GM18502 (cell line): ENCODE data around the gene ST6GALNAC2.
"Not testable (repeated sequence)": the region's sequence is repeated elsewhere in the genome, so short reads cannot be mapped to it uniquely, and the experiment has no call there.

Source experiments
- ATAC-seq: cut with Tn5 transposase; IDR thresholded peaks from one replicate; pipeline ENCODE4 v1.9.1; 2021; ENCODE audit warnings: mild to moderate bottlenecking; ENCODE audit not compliant: unreplicated experiment, poor library complexity

The ST6GALNAC2 gene

GRCh38 chr17:76585649-76586593 is at the start of gene ST6GALNAC2:
TSS of gene ST6GALNAC2 (minus strand) at chr17:76585860. CDS start at chr17:76585808, 52 bp downstream.
- ATAC-seq, result no peak

GRCh38 chr17:76635039-76635438 is 49.4 kb upstream of the ST6GALNAC2 start:
- ATAC-seq, result no peak

DNA sequence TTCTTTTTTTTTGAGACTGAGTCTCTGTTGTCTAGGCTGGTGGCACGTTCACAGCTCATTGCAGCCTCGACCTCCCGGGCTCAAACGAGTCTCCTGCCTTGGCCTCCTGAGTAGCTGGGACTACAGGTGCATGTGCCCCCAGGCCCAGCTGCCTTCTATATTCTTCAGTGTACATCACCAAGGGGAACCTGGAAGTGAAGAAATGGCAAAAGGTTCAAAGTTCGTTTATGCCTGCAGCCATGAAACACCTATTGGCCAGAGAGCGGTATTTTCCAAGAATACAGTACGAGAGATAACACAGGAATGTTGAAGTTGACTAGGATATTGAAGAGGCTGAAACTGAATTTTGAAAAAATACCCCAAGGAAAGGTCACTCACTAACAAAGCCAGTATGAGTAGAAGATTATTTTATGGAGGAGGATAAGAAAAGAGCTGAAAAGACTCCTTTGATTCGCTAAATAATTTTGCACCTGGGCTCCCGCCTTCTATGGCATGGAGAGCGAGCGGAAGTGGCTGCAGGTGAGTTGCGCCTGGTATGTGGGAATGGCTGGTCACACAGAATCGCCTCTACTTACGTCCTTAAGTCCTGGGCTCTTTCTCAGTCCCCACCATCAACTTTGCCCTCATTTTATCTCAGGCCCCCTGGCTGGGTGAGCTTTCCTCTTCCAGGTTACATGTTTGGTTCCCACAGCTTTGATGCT is 48.1 kb upstream of the ST6GALNAC2 start:
- ATAC-seq, result no peak

GRCh38 chr17:76631821-76632565 is 46.3 kb upstream of the ST6GALNAC2 start:
- ATAC-seq, result no peak

DNA sequence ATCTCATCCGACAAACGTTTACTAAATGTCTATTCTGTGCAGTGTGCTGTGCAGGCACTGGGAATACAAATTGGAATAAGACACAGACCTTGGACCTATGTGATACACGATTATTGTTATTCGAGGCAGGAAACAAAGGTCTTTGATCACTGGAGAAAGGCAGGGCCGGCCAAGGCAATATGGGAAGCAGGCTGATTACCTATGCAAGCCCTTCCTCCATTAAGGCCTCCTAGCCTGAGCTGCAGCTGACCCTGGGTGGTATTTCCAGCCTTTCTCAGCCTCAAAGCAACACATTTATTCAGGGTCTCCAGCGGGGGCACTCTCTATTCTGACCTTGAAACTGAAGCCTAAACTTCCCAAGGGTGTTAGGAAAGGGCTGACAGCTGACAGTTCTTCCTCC is 44.5 kb upstream of the ST6GALNAC2 start:
- no peak for ATAC-seq

DNA sequence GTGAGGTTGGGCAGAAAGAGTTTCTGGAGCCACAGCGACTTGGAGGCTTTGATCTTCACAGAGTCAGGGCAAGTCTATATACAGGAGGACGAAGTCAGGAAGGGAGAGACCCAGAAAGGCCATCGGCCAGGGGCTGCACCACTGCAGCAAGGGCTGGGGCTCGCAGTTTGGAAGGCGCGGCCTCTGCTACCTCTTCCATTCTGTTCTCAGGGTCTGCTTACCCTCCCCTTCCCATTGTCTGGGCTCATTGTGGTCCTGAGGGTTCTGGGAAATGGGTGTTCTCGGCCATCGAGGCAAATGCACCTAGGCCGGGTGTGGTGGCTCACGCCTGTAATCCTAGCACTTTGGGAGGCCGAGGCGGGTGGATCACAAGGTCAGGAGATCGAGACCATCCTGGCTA is 41.9 kb upstream of the ST6GALNAC2 start:
- ATAC-seq, result no peak

- ATAC-seq, result no peak
Measured at GRCh38 chr17:76626442-76626841, 40.8 kb upstream of the ST6GALNAC2 start.

DNA sequence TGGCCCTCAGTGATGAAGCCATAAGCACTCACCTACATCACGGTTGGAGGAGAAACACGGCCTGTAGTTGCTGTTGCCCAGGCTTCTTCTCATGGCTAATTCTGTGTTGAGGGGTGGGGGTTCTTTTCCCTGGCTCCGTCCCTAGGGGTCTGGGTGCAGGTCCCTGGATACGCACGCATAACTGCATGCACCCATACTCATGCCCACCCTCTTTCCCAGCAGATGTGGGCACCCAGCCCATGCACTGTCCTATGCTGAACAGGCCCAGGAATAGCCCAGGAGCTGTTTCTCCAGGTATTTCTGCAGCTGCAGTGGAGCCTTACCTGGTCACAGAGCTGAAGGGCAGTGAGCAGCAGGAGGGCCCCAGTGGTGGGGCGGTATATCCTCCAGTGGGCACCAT is 39.8 kb upstream of the ST6GALNAC2 start:
- ATAC-seq, result no peak

DNA sequence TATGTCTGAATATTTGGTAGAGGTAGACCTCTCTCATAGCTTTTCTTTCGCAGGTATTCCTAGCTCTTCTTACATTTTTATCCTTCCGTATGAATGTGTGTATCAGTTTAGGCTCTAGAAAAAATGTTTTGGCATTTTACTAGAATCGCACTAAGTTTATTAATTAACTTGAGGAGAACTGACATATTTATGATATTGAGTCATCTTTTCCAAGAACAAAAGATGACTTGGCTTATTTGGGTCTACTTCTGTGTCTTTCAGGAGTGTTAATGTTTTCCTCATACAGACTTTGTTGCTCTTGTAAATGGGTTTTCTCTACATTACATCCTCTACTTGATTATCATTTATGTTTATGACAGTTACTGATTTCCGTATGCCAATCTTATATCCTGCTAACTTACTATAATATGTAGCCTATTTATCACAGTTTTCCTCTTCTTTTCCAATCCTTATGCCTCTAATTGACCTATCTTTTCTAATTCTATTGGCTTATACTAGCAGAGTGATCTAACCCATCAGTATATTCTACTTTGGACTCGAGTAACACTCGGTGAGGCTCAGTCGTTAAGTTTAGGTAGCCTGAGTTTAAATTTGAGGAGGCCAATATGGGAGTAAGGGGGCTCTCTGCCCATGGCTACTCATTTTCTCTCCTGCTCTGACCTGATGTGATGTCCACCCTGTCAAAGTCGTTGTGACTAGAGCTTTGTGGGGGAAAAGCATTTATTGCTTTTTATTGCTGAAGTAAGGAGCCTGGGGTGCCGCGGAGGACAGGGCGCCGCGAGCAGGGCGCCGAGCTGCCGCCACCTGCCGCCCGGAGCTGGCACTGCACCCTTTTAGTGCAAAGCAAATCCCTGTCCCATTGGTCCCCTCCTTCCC is 37.8 kb upstream of the ST6GALNAC2 start:
- ATAC-seq, result no peak

- ATAC-seq, result no peak
Measured at GRCh38 chr17:76617838-76618237, 32.2 kb upstream of the ST6GALNAC2 start.

GRCh38 chr17:76614912-76615617 is 29.4 kb upstream of the ST6GALNAC2 start:
- ATAC-seq, result no peak

DNA sequence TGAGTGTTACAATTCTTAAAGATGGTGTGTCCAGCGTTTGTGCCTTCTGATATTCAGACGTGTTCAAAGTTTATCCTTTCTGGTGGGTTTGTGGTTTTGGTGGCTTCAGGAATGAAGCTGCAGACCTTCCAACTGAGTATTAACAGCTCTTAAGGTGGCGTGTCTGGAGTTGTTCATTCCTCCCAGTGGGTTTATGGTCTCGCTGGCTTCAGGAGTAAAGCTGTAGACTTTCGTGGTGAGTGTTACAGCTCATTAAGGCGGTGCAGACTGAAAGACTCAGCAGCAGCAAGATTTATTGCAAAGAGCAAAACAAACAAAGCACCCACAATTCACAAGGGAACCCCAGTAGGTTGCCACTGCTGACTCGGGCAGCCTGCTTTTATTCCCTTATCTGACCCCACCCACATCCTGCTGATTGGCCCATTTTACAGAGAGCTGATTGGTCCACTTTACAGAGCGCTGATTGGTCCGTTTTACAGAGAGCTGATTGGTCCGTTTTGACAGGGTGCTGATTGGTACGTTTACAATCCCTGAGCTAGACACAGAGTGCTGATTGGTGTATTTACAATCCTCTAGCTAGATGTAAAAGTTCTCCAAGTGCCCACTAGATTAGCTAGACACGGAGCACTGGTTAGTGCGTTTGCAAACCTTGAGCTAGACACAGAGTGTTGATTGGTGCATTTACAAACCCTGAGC is 28.6 kb upstream of the ST6GALNAC2 start:
- not testable (repeated sequence) for ATAC-seq

GRCh38 chr17:76612977-76613851 is 27.6 kb upstream of the ST6GALNAC2 start:
- no peak for ATAC-seq

DNA sequence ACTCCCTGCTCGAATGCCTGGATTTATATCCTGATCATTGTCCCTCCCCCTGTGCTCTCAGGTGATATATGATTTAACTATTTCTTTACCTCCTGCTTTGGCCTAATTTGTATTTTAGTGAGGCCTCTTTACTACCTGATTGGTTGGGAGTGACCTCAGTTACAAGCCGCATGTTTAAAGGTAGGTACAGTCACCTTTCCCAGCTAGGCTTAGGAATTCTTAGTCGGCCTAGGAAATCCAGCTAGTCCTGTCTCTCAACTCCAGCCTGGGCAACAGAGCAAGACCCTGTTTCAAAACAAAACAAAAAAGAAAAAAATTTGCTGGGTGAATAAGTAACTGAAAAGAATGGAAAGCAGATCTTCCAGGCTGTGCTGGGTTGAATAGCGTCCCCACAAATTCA is 26.8 kb upstream of the ST6GALNAC2 start:
- ATAC-seq, result no peak

GRCh38 chr17:76611758-76612157 is 26.1 kb upstream of the ST6GALNAC2 start:
- no peak for ATAC-seq

DNA sequence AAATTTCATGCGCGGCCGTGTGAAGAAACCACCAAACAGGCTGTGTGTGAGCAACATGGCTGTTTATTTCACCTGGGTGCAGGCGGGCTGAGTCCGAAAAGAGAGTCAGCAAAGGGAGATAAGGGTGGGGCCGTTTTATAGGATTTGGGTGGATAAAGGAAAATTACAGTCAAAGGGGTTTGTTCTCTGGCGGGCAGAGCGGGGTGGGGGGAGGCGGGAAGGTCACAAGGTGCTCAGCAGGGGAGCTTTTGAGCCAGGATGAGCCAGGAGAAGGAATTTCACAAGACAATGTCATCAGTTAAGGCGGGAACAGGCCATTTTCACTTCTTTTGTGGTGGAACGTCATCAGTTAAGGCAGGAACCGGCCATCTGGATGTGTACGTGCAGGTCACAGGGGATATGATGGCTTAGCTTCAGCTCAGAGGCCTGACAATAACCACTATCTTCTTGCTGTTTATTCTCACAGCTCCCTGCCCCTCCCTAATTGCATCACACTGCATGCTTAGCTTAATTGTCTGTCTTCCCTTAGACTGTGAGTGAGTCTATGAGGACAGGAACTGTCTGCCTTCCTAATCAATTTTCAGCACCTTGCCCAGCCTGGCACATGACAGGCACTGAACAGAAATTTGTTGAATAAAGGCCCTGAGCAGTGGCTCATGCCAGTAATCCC is 25.6 kb upstream of the ST6GALNAC2 start:
- ATAC-seq, result not testable (repeated sequence)

DNA sequence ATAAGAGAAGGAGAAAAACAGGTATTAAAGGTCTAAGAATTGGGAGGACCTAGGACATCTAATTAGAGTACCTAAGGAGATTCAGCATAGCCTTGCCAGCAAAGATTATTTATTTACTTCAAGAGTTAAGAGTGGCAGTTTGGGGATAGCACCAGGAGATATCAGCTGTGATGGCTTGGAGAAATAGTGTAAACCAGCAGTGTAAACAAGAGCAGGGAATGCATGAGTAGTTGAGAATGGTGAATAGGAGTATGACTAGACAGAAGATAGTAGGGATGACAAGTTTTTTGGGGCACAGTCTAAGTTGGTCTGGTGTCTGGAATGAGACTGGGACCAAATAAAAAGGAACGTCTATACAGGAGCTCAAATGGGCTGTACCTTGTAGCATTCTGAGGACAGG is 21.0 kb upstream of the ST6GALNAC2 start:
- ATAC-seq, result not testable (repeated sequence)
